Endothelial cell of umbilical vein (primary cell): Measurements from ENCODE around the gene STXBP5. TPM values are rescaled to one million over a fixed set of nuclear protein-coding genes. Genes with fewer than 3 reads are reported as not detected.

Source experiments
- BruUV-seq: library from RNA; stranded (reverse); fragments of 400-500 nt; replicated peaks from 2 replicates; lab custom pipeline; 2021; lab: Mats Ljungman, UMichigan
- CTCF ChIA-PET: fragments of 300-600, 350-600 bp; sonication (Branson Sonifier 250); formaldehyde crosslinking; loops from one replicate; lab custom pipeline; 2021; ENCODE audit warnings: antibody characterized with exemption, inconsistent platforms; lab: Charles Lee
- POLR2A ChIA-PET: fragments of 300-600, 350-600 bp; sonication (Branson Sonifier 250); formaldehyde crosslinking; loops from one replicate; lab custom pipeline; 2021; ENCODE audit warnings: antibody characterized with exemption, inconsistent platforms; lab: Charles Lee
- DNase-seq: peaks from one replicate; pipeline ENCODE4 v3.0.0-alpha.2; 2011; ENCODE audit warnings: low read depth, low spot score
- FAIRE-seq: peaks from 2 replicates; lab custom pipeline; 2011; peaks lifted over from hg19 to GRCh38; lab: Jason Lieb, UNC
- H2AFZ ChIP-seq: 2 replicates; pipeline ENCODE4 v1.6.0; 2012; ENCODE audit warnings: low read depth, low read length, control low read depth, inconsistent platforms
- H3K27ac ChIP-seq: 2 replicates; pipeline ENCODE4 v1.5.1; 2011; ENCODE audit warnings: low read depth, mild to moderate bottlenecking, control low read depth, low read length, moderate library complexity; ENCODE audit not compliant: insufficient read depth
- H3K27me3 ChIP-seq, 2 experiments: 2 replicates each; pipeline versions ENCODE4 v1.6.0 to v1.6.1; 2011; ENCODE audit warnings: low read length in 2 of 2, mixed read lengths in 1 of 2; ENCODE audit not compliant: control insufficient read depth in 2 of 2, insufficient read depth in 2 of 2
- H3K36me3 ChIP-seq, 2 experiments: 2 replicates in 1 of 2; 3 replicates in 1 of 2; pipeline ENCODE4 v1.5.1; 2011; ENCODE audit warnings: low read length in 2 of 2, mild to moderate bottlenecking in 1 of 2, moderate library complexity in 1 of 2; ENCODE audit not compliant: control insufficient read depth in 2 of 2, insufficient read depth in 2 of 2; ENCODE audit errors: extremely low read depth in 1 of 2
- H3K4me1 ChIP-seq: 3 replicates; pipeline ENCODE4 v1.5.1; 2011; ENCODE audit warnings: mild to moderate bottlenecking, low read length; ENCODE audit not compliant: control insufficient read depth, insufficient read depth; ENCODE audit errors: extremely low read depth
- H3K4me2 ChIP-seq: 2 replicates; pipeline ENCODE4 v1.6.1; 2011; ENCODE audit warnings: low read length, control low read depth, mixed read lengths; ENCODE audit not compliant: insufficient read depth
- H3K4me3 ChIP-seq, 3 experiments: fragments of 200-600 bp in 1 of 3; sonication (generic), shearing (Covaris generic) in 1 of 3; replicated peaks in 1 of 3; 2 replicates each; pipeline ENCODE4 v1.5.1; 2011 to 2016; ENCODE audit warnings: control low read depth in 3 of 3, low read length in 3 of 3, mild to moderate bottlenecking in 2 of 3, inconsistent platforms in 1 of 3, low read depth in 1 of 3, moderate library complexity in 1 of 3; ENCODE audit not compliant: insufficient read depth in 1 of 3
- H3K79me2 ChIP-seq: 2 replicates; pipeline ENCODE4 v1.6.0; 2012; ENCODE audit warnings: low read length, inconsistent platforms; ENCODE audit not compliant: control insufficient read depth, insufficient read depth
- H3K9ac ChIP-seq: replicated peaks from 2 replicates; pipeline ENCODE3; 2011; ENCODE audit warnings: low read length, control low read depth; ENCODE audit not compliant: insufficient read depth; ENCODE audit errors: extremely low read depth
- H3K9me1 ChIP-seq: replicated peaks from 3 replicates; pipeline ENCODE4 v1.6.0; 2011; ENCODE audit warnings: mild to moderate bottlenecking, low read length; ENCODE audit not compliant: control insufficient read depth, insufficient read depth; ENCODE audit errors: extremely low read depth
- H3K9me3 ChIP-seq: replicated peaks from 2 replicates; pipeline ENCODE4 v1.5.1; 2012; ENCODE audit warnings: low read length, inconsistent platforms; ENCODE audit not compliant: control insufficient read depth, insufficient read depth
- H4K20me1 ChIP-seq: replicated peaks from 2 replicates; pipeline ENCODE3; 2011; ENCODE audit warnings: mild to moderate bottlenecking, low read length; ENCODE audit not compliant: control insufficient read depth, insufficient read depth; ENCODE audit errors: extremely low read depth
- CTCF ChIP-seq, 2 donors: IDR thresholded peaks; 1 replicate in 1 of 2; 2 replicates in 1 of 2; pipeline ENCODE4 v1.5.1; 2011; ENCODE audit warnings: low read length in 2 of 2, mild to moderate bottlenecking in 2 of 2, moderate library complexity in 2 of 2, control low read depth in 1 of 2, inconsistent platforms in 1 of 2, low read depth in 1 of 2; ENCODE audit not compliant: insufficient read depth in 1 of 2; ENCODE audit errors: extremely low read depth in 1 of 2
- EZH2 ChIP-seq: IDR thresholded peaks from 2 replicates; pipeline ENCODE4 v1.6.1; 2012; ENCODE audit warnings: borderline replicate concordance, low read depth, mild to moderate bottlenecking, moderate library complexity, low read length, inconsistent platforms; ENCODE audit not compliant: severe bottlenecking
- FOS ChIP-seq: IDR thresholded peaks from 2 replicates; pipeline ENCODE4 v1.6.1; 2011; ENCODE audit warnings: mild to moderate bottlenecking, low read length, moderate library complexity, borderline replicate concordance; ENCODE audit not compliant: insufficient read depth
- GATA2 ChIP-seq: IDR thresholded peaks from 2 replicates; pipeline ENCODE4 v1.7.0; 2011; ENCODE audit warnings: low read depth, mild to moderate bottlenecking, moderate library complexity, mixed read lengths, low read length; ENCODE audit not compliant: insufficient read length, insufficient read depth
- JUN ChIP-seq: IDR thresholded peaks from 2 replicates; pipeline ENCODE4 v1.6.1; 2011; ENCODE audit warnings: borderline replicate concordance, low read depth; ENCODE audit not compliant: insufficient read length, insufficient read depth
- MAX ChIP-seq: IDR thresholded peaks from 2 replicates; pipeline ENCODE4 v1.6.1; 2011; ENCODE audit not compliant: insufficient read depth, insufficient read length
- MYC ChIP-seq: IDR thresholded peaks from one replicate; pipeline ENCODE4 v1.6.1; 2011; ENCODE audit warnings: mild to moderate bottlenecking, low read depth, low read length
- POLR2A ChIP-seq: IDR thresholded peaks from 2 replicates; pipeline ENCODE4 v1.6.1; 2012; ENCODE audit warnings: low read depth, mild to moderate bottlenecking, control low read depth, low read length
- POLR2AphosphoS5 ChIP-seq: IDR thresholded peaks from 2 replicates; pipeline ENCODE4 v1.6.1; 2012; ENCODE audit warnings: low read depth, mild to moderate bottlenecking, control low read depth, low read length, moderate library complexity; ENCODE audit not compliant: insufficient read depth
- dilution Hi-C: fragments of 300-500 bp; cut with MboI; formaldehyde crosslinking; loops from one replicate; pipeline ENCODE4 v1.15.0; 2019; ENCODE audit warnings: low sequenced_read_pairs; ENCODE audit not compliant: extremely low pct_ligation_motif_present
- intact Hi-C: fragments of 100-400 bp; cut with micrococcal nuclease; formaldehyde crosslinking; loops from one replicate; pipeline ENCODE4 v1.10.0; 2022
- polyA plus RNA-seq, 4 experiments: library from polyadenylated mRNA; depleted of rRNA in 3 of 4; stranded (reverse) in 3 of 4; unstranded in 1 of 4; fragments of >200 nt; gene quantifications; 2 replicates each; pipeline versions ENCODE4 v1.2.1 to v1.2.3, GENCODE V29; 2011 to 2012; ENCODE audit warnings: missing spikeins in 1 of 4
- total RNA-seq: library from RNA; stranded (reverse); gene quantifications from 2 replicates; pipeline ENCODE4 v1.2.3, GENCODE V29; 2021

STXBP5 gene
- total and polyA plus RNA-seq, 2 donors (not counting 3 experiments of a cell fraction or from before 2014, with no cell fraction given), result 7.1 to 21.8 TPM

DNA sequence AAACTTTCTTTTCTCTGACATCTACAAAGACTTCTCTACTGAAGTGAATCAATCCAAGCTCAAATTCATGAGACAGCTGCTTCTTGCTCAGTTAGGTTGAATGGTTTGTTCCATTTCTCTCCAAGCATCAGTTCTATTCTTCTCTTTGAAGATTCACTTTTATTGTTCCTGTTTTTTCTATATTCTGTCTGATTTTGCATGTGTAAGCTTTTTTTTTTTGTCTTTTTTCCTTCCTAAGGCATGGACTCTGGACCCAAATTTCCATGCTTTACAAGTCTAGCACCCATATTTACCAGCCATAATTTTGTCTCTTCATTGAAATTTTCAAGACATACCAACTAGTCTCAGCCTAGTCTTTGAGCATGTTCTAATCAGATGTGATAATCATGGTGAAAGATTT lies 25.9 kb upstream of the STXBP5 start:
- H3K79me2 ChIP-seq, result no peaks in the 10 kb centered on the region
- no peaks in the 10 kb centered on the region for H3K9me3 ChIP-seq
- DNase-seq (no peak), FAIRE-seq (no peak)
- dilution Hi-C loops (no loop called here), intact Hi-C loops (no loop called here)
- no peak overlapping the region for H3K4me3 ChIP-seq
- POLR2A ChIA-PET, result no interaction called here
- no peaks in the 10 kb centered on the region for H3K9me1 ChIP-seq
- no peak overlapping the region for H2AFZ ChIP-seq
- CTCF ChIA-PET, result no interaction called here
- no peak overlapping the region for H3K27ac ChIP-seq
- H3K27me3 ChIP-seq, result no peaks in the 10 kb centered on the region
- no peaks in the 10 kb centered on the region for H4K20me1 ChIP-seq
- BruUV-seq, result no TSS peak
- no peak overlapping the region for H3K4me2 ChIP-seq
- no peaks in the 10 kb centered on the region for H3K4me1 ChIP-seq
- TF ChIP-seq MYC, result no peak
- TF ChIP-seq FOS, result no peak
- no peak for TF ChIP-seq POLR2AphosphoS5
- no peak for TF ChIP-seq EZH2
- no peak for TF ChIP-seq MAX
- TF ChIP-seq CTCF (IDR thresholded peaks at IDR 0.05; ENCODE audit: extremely low read depth in 1 of 2, insufficient read depth in 1 of 2, low read depth in 1 of 2, low read length in 2 of 2), result no peak
- no peak for TF ChIP-seq JUN
- TF ChIP-seq POLR2A, result no peak
- no peak for TF ChIP-seq GATA2
- no peak overlapping the region for H3K9ac ChIP-seq
- H3K36me3 ChIP-seq, result no peaks in the 10 kb centered on the region
